Skin epidermis (tissue), 12 donors: ENCODE data around the gene FES.
"Not testable (repeated sequence)": the region's sequence is repeated elsewhere in the genome, so short reads cannot be mapped to it uniquely, and the experiment has no call there.

Experiments
- H3K27ac ChIP-seq, 21 experiments: fragments of 200-600 bp; sonication (generic) in 11 of 21; one replicate each; pipeline ENCODE4 v1.5.0; 2020; ENCODE audit warnings: mild to moderate bottlenecking in 3 of 21, inconsistent platforms in 2 of 21, moderate library complexity in 2 of 21
- H3K4me3 ChIP-seq, 7 experiments: fragments of 200-600 bp; sonication (generic) in 2 of 7; one replicate each; pipeline ENCODE4 v1.5.0; 2020; ENCODE audit warnings: inconsistent platforms in 2 of 7, mild to moderate bottlenecking in 2 of 7, moderate library complexity in 1 of 7

The FES gene

DNA sequence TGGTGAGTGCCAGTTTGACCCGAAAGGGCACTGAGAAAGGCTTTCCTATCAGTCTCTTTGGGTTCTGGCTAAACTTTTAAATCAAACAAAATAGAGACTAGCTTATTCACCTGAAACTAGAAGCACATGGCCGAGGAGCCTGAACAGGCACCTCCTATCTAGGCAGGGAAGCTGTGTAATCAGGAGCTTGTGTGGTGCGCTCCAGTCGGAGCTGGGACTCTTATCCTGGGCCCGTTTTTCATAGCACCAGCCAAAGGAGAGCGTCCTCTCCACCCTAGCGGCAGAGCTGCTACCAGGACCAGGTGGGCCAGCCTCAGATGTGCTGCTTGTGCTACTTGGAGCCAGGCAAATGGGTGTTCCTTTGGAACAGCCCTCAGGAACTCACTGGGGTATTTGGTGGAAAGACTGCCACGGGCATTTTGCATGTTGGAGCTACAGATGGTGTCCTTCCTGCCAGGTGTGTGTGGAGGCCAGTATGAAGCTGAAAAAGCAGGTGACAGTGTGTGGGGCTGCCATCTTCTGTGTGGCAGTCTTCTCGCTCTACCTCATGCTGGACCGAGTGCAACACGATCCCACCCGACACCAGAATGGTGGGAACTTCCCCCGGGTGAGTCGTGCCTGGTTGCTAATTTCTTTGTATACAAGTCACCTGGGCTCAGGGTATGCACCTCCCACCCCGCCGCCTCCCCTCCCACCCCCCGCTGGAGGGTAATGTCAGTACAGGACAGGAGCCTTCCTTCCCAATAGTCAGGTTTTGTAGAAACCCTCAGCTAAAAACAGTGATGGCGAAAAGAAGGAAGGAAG is 19.6 kb downstream of the FES start:
- peak overlapping the region; percentile 71 to 86 (median 78) for H3K4me3 ChIP-seq
- H3K27ac ChIP-seq, result peak overlapping the region in 17 of 21 experiments; percentile 75 to 96 (median 91)

DNA sequence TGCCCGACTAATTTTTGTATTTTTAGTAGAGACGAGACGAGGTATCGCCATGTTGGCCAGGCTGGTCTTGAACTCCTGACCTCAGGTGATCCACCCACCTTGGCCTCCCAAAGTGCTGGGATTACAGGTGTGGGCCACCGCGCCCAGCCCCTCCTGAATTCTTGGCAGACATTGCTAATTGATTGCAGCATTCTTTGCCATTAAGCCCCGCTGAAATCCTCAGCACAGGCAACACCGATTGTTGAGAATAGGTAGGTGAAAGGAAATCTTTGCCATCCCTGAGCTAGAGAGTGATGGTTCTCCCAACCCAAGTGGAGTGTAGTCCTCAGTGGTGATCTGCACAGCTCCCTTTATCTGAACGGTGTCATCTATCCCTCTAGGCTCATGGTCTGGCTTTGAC is 20.4 kb downstream of the FES start:
- no peak overlapping the region for H3K27ac ChIP-seq
- no peak overlapping the region for H3K4me3 ChIP-seq

DNA sequence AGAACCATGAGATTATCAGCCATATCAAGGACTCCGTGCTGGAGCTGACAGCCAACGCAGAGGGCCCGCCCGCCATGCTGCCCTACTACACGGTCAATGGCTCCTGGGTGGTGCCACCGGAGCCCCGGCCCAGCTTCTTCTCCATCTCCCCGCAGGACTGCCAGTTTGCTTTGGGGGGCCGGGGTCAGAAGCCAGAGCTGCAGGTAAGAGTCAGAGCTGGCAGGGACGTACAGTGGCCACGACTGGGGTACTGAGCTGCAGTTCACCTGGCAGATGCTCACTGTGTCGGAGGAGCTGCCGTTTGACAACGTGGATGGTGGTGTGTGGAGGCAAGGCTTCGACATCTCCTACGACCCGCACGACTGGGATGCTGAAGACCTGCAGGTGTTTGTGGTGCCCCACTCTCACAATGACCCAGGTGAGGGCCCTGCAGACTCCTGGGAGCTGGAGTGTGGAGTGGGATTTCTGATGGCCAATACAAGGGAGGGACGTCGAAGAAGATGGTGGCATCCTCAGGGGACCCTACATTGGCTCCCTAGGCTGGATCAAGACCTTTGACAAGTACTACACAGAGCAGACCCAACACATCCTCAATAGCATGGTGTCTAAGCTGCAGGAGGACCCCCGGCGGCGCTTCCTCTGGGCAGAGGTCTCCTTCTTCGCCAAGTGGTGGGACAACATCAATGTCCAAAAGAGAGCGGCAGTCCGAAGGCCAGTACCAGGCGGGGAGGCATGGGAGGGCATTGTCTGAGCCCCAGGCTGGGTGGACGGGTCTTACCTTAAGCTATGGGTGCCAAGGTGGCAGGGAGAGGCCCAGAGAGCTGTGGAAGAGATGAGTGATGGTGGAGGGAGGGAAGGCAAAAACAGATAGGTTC is 21.2 kb downstream of the FES start:
- H3K27ac ChIP-seq, result no peak overlapping the region
- no peak overlapping the region for H3K4me3 ChIP-seq

DNA sequence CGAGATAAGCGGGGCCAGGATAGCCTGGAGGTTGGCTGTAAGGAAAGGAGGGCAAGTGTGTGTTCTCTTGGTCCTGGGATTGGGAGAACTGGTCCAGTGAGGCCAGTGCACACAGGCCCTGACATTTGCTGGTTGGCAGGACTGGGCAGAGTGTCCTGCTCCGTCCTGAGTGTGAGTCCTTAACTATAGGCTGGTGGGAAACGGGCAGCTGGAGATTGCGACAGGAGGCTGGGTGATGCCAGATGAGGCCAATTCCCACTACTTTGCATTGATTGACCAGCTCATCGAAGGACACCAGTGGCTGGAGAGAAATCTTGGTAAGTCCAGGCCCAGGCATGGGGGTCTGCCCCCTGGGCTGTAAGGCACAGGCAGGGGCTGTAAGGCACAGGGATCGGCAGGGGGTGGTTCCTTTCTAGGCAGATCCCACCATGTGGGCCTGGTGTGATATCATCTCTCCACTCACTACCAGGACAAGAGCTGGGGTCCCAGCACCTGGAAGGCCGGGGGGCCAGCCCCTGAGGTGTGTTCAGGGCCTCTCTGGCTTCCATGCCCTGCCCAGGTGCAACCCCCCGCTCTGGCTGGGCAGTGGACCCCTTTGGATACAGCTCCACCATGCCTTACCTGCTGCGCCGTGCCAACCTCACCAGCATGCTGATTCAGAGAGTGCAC is 22.0 kb downstream of the FES start:
- H3K27ac ChIP-seq, result peak overlapping the region in 1 of 21 experiments; percentile 36

DNA sequence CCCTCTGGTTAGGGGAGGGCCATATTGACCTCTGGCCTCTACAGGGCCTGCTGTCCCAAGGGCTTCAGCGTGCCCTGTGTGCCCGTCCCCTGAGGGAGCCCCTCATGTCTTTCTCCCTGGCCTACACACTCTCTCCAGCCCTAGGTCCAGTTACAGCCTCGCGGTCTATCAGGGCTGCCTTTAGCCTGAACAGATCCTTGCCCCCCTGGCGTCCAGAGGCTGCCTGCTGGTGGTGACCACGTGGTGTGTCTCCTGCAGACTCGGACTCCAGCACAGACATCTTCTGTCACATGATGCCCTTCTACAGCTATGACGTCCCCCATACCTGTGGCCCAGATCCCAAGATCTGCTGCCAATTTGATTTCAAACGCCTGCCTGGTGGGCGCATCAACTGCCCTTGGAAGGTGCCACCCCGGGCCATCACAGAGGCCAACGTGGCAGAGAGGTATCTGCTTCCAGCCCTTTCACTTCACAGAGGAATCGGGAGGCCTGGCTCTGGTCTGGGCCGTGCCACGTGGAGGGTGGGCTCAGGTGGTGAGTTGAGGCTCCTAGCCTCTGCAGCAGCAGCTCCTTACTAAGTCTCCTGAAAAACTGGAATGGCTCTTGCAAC is 22.9 kb downstream of the FES start:
- Histone ChIP-seq H3K4me3 (no peak overlapping the region), H3K27ac (peak overlapping the region in 3 of 21 experiments; percentile 5 to 41 (median 36))

More for the DNA sequence above, 22.0 kb downstream of the FES start:
- H3K4me3 ChIP-seq, result no peak overlapping the region

DNA sequence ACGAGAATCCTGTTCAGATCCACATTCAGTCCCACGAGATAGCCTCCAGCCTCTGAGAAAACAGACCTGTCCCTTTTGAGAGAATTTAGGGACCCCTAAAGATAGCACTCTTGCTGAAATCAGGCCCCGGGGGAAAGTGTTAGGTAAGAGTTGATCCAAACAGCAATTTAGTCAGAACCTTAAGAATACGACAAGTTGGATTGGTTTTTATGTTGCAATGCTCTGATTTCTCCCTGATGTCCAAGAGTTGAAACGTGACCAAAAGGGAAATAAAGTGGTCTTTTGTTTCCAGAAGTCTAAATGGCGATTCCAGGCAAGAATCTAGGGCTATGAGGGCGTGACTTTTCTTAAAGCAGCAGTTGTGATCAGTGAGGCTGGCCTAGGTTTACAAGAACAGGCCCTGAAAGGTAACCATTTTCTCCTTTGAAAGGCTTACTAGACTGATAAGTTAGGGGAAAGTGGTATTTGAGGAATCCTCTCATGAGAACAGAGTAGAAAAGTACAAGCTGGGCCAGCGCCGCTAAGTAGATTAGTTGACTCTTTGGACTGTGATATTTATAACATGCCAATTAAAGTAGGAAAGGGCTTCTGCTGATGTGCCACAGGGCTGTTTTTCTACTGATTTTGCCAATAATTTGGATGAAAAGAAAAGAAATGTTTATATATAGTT is 23.7 kb downstream of the FES start:
- no peak overlapping the region for H3K4me3 ChIP-seq
- H3K27ac ChIP-seq, result peak overlapping the region in 2 of 21 experiments; percentile 5 to 24

DNA sequence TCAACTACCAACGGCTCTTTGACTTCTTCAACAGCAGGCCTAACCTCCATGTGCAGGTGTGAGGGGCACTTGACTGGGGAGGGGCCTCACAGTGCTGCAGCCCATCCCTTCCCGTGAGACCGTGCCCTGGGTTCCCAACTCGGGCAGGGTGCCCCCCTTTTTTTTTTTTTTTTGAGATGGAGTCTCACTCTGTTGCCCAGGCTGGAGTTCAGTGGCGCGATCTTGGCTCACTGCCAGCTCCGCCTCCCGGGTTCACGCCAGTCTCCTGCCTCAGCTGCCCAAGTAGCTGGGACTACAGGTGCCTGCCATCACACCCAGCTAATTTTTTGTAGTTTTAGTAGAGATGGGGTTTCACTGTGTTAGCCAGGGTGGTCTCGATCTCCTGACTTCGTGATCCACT is 25.1 kb downstream of the FES start:
- H3K4me3 ChIP-seq, H3K27ac ChIP-seq: not testable (repeated sequence)

DNA sequence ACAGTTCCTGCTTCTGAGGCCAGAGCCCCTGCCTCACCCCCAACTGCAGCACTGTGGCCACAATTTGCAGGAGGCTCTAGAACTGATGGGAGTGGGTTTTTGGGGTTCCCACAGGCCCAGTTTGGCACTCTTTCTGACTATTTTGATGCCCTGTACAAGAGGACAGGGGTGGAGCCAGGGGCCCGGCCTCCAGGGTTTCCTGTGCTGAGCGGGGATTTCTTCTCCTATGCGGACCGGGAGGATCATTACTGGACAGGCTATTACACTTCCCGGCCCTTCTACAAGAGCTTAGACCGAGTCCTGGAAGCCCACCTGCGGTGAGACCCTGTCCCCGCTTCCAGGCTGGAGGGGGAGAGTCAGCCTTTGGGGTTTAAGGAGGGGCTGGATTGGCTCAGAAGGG is 25.7 kb downstream of the FES start:
- Histone ChIP-seq H3K27ac (no peak overlapping the region), H3K4me3 (no peak overlapping the region)

DNA sequence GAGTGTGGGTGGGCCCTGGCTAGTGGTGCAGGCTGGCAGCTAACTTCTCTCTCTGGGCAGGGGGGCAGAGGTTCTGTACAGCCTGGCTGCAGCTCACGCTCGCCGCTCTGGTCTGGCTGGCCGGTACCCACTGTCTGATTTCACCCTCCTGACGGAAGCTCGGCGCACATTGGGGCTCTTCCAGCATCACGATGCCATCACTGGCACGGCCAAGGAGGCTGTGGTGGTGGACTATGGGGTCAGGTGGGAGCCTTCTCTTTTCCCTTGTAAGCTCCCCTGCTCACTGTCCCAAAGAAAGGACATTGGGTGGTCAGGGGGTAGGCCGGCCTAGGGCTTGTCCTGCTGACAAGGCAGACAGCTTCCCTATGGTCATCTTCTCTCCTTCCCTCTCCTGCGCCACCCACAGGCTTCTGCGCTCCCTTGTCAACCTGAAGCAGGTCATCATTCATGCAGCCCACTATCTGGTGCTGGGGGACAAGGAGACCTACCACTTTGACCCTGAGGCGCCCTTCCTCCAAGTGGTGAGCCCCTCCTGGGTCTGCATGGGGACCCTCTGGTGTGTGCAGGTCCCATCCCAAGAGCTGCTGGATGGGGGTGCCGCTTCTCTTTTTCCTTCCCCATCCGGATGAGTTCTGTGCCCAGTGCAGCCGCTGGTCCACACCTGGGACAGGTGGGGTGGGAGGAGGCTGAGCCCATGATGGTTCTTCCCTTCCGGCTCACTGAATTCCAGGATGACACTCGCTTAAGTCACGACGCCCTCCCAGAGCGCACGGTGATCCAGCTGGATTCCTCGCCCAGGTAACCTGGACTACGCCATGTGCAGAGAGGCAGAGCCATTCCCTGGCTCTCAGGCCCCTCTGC is 26.4 kb downstream of the FES start:
- no peak overlapping the region for H3K27ac ChIP-seq
- no peak overlapping the region for H3K4me3 ChIP-seq

DNA sequence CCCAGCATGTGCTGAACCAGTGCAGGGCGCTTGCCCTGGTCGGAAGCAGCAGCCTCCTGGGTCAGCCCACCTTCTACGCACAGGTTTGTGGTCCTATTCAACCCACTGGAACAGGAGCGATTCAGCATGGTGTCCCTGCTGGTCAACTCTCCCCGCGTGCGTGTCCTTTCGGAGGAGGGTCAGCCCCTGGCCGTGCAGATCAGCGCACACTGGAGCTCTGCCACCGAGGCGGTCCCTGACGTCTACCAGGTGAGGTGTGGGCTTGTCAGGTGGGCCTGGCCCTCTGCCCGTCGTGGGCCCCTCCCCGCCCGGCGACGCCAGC is 27.0 kb downstream of the FES start:
- no peak overlapping the region for H3K27ac ChIP-seq
- no peak overlapping the region for H3K4me3 ChIP-seq

DNA sequence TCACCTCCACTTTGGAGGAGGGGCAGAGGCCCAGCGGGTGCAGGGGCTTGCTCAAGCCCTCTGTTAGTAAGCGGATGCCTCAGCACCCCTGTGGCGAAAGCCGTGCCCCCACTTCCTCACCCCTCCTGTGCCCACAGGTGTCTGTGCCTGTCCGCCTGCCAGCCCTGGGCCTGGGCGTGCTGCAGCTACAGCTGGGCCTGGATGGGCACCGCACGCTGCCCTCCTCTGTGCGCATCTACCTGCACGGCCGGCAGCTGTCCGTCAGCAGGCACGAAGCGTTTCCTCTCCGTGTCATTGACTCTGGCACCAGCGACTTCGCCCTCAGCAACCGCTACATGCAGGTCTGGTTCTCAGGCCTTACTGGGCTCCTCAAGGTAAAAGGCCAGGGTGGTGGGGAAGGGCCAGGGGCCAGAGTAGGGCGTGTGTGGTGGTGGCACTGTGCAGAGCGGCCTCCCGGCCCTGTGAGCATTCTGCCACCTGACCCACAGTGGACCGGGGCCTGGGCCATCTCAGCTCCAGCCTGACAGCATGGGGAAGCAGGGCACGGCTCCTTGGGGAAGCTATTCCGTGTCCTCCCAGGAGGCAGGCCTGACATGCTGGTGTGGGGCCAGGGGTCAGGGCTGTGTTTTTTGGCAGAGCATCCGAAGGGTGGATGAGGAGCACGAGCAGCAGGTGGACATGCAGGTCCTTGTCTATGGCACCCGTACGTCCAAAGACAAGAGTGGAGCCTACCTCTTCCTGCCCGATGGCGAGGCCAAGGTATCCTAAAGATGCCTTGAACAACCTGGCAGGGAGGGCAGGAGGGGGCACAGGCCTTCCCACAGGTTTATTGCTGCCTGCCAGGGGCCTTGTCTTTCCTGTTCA is 27.8 kb downstream of the FES start:
- H3K27ac ChIP-seq, result no peak overlapping the region

DNA sequence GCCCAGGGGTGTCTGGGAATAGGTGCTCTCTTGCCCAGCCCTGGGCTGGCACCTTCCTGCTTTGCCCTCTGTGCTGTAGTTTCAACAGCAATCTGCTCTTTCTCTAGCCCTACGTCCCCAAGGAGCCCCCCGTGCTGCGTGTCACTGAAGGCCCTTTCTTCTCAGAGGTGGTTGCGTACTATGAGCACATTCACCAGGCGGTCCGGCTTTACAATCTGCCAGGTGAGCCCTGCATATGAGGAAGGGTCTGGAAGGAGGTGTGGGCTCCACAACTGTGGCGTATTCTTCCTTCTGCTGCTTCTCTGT is 28.4 kb downstream of the FES start:
- Histone ChIP-seq H3K27ac (no peak overlapping the region), H3K4me3 (no peak overlapping the region)

More for the DNA sequence above, 27.8 kb downstream of the FES start:
- no peak overlapping the region for H3K4me3 ChIP-seq

DNA sequence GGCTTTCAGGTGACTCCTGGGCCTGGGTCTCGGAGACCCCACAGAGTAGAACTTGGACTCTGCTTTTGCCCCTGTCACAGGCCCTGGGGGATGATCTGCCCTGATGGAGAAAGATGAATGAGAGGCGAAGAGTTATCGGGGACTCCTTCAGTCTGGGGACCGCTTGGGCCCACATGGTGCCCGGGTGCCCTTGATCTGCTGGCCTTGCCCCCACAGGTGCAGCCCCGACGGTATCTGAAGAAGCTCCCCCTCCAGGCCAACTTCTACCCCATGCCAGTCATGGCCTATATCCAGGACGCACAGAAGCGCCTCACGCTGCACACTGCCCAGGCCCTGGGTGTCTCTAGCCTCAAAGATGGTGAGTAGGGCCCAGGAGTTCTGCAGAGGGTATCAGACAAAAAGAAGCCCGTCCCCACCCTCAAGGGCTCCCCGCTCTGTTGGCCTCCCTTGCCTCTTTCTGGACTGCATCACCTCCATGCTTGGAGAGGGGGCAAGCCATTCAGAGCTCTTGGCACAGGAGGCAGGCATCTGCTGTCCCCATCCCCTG is 29.2 kb downstream of the FES start:
- H3K4me3 ChIP-seq, result no peak overlapping the region
- H3K27ac ChIP-seq, result no peak overlapping the region

DNA sequence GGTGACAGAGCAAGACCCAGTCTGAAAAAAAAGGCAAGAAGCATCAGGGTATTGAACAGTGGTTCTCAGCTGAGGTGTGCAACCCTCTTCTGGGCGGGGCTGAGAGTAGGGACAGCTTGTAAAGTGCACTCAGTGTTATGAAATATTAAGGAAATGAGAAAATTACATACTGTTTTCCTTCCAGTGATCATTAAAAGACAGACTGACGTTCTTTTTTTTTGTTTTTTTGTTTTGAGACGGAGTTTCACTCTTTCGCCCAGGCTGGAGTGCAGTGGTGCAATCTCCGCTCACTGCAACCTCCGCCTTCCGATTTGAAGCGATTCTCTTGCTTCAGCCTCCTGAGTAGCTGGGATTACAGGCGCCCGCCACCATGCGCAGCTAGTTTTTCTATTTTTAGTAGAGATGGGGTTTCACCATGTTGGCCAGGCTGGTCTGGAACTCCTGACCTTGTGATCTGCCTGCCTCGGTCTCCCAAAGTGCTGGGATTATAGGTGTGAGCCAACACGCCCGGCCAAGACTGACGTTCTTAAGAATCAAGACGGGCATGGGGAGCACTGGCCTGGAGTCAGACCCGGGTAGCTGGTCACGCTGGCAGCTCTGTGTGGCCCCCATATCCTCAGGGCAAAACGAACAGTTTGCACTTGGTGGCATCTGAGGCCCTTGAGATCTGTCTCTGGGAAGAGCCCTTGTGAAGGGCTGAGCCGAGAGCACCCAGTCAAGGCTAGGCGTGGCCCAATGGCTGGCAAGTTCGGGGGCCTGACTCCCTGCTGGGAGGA is 30.2 kb downstream of the FES start:
- peak overlapping the region in 5 of 21 experiments; percentile 6 to 49 (median 8) for H3K27ac ChIP-seq
- no peak overlapping the region for H3K4me3 ChIP-seq

DNA sequence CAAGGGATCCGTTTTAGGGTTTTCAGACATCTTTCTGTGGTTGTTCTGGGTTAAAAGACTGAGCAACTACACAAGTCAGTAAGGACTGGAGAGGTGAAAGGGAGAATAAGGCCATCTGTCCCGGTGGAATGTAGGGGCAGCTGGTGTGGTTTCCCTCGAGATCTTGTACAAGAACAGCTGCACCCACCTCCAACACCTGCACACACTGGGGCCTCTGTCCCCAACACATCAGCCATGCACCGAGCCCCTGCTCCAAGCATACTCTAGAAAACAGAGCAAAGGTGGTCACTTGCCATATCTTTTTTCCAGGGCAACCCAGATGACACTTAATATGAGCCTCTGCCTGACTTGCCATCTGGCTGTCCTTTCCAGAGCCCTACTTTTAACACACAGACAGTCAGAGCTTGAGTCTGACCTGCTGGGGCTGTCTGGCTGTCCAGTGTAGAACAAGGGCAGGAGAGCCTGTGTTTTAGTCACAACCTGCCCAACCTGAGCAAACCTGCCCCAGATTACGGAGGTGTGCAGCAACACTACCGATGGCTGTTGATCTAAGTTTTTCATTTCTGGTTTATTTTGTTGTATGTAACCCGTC is 31.0 kb downstream of the FES start:
- H3K27ac ChIP-seq, result peak overlapping the region in 7 of 21 experiments; percentile 6 to 49 (median 13)
- H3K4me3 ChIP-seq, result no peak overlapping the region

DNA sequence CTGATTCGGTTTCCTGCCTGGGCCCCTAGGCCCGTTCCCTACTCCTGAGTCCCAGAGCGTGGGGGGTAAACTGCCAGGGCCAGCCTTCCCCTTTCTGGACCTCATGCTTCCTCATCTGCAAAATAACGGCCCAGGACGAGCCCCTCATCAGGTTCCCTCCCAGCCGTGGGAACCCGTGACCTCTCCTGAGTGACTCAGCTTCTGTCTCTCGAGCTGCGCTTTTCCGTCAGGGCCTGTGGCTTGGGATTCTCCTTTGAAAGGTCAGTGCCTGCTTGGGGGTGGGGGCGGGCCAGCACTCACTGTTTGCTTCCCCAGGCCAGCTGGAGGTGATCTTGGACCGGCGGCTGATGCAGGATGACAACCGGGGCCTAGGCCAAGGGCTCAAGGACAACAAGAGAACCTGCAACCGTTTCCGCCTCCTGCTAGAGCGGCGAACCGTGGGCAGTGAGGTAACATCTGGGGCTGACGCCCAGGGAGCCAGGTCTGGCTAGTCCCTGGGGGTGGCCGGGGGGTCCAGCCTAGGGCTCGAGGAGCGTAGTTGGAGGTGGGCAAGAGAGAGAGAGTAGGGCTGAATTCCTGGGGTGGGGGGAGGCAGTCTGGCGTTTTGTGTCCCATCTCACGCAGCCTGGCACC is 31.6 kb downstream of the FES start:
- Histone ChIP-seq H3K4me3 (no peak overlapping the region), H3K27ac (peak overlapping the region in 6 of 21 experiments; percentile 6 to 70 (median 41))
